ENCODE measurements around the gene OR5K4.
"Not testable (repeated sequence)": the region's sequence is repeated elsewhere in the genome, so short reads cannot be mapped to it uniquely, and the experiment has no call there.

OR5K4 gene

DNA sequence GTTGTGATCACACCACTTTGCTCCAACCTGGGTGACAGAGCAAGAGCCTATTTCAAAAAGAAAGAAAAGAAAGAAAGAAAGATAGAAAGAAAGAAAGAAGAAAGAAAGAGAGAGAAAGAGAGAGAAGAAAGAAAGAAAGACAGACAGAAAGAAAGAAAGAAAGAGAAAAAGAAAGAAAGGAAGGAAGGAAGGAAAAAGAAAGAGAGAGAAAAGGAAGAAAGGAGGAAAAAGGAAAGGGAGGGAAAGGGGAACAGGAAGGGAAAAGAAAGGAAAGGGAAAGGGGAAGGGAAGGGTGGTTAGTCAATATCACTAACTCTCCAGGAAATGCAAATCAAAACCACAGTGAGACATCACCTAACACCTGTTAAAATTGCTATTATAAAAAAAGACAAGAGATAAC lies 18.2 kb downstream of the OR5K4 start:
- no peak for DNase-seq

GRCh38 chr3:98372445-98372844 lies 18.8 kb downstream of the OR5K4 start:
- no peak for DNase-seq

GRCh38 chr3:98376631-98377030 lies 23.0 kb downstream of the OR5K4 start:
- DNase-seq: no peak

DNA sequence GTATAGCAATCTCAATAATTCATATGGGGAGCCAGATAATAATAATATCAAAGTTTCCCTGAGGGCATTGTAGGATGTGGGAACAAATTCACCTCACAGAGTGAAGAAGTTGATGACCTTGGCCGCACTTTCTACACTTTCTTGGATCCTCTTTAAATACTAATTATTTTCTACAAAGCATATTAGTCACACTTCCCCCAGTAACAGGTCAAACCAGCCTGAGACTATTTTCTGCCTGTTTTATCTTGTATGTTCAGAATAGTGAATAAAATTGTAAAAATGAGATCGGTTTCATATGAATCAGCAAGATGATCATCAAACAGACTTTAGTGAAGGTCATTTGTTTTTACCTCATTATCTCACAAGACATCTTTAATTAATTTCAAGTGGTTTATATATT lies 34.5 kb downstream of the OR5K4 start:
- DNase-seq: no peak

DNA sequence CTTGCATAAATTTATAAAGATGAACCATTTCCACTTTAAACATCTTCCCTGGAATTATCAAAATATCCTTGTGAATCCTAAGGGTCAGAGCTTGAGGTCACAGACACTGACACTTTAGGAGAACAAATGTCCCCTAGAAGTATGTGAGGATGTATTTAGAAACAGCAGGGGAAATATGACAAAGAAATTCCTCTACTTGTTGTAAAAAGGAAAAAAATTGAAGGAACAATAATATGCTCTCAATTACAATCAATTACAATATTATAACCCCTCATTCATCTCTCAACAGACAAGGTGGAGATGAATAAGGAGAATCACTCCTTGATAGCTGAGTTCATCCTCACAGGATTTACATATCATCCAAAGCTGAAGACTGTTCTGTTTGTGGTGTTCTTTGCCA lies 36.7 kb downstream of the OR5K4 start, which contains the start of gene OR5K3:
OR5K3 (plus strand) TSS at position 301 of the 400 bp plus-strand sequence; CDS start at position 301, 0 bp downstream.
- no peak for DNase-seq

DNA sequence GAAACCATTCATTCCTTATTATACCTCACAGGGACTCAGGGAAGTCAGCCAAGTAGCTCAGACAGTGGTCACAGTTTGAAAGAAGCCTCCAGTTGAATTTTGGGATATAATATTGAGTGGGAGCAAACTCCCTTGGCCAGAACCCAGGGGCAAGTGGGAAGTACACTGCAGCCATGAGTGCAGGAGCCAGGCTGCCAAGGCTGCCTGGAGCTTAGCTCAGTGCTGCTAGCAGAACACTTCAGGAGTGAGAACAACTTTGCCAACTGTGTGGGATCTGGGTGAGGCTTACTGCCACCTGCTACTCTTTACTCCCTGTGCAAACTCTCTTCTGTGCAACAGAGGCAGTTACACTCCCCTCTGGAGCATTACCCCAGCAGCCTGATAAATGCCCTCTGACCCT lies 41.4 kb downstream of the OR5K4 start:
- DNase-seq: no peak

GRCh38 chr3:98396482-98396881 lies 42.8 kb downstream of the OR5K4 start:
- not testable (repeated sequence) for DNase-seq

DNA sequence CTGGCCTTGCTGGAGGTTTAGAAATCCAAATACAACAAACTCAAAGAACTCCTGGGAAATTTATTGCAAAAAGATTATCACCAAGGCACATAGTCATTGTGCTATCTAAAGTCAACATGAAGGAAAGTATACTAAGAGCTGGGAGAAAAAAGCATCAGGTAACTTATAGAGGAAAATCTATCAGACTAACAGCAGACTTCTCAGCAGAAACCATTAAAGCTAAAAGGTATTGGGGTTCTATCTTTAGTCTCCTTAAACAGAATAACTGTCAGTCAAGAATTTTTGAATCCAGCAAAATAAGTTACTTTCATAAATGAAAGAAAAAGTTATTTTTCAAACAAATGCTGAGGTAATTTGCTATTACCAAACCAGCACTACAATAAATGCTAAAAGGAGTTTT lies 44.9 kb downstream of the OR5K4 start:
- no peak for DNase-seq

DNA sequence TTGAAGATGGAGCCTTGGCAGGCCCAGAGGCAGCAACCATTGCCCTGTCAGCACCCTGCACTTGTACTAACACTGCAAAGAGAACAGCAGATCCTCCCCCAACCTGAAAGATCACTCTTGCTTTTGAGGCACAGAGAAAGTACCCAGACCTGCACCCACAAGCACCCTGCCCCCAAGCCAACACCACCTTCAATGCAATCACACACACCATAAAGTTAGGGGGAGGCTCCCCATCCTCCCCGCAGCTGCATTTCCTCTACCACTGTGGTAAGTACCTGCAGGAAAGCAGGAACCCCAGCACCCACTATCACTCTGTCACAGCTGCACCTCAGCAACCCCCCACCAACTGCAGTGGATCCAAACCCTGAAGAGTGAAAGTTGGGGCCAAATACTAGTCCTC lies 48.9 kb downstream of the OR5K4 start:
- no peak for DNase-seq

DNA sequence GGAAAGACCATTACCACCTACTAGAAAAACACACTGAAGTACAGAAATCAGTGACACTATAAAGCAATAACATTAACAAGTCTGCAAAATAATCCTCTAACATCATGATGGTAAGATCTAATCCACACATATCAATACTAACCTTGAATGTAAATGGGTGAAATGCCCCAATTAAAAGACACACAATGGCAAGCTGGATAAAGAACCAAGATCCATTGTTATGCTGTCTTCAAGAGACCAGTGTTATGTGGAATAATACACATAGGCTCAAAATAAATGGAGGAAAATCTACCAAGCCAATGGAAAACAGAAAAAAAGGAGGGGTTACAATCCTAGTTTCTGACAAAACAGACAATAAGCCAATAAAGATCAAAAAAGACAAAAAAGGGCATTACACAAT lies 50.4 kb downstream of the OR5K4 start:
- no peak for DNase-seq

All from NCI-H1930 (cell line).